ENCODE measurements around the gene MEAK7. TPM values are rescaled to one million over a fixed set of nuclear protein-coding genes. Genes with fewer than 3 reads are reported as not detected.

Gene MEAK7
- polyA plus RNA-seq, 6 donors from 2014 or later: 2.1 to 4.7 (median 3.1) TPM

- no peak overlapping the region for H3K4me3 Mint-ChIP-seq
- no peaks in the 10 kb centered on the region for H3K9me3 Mint-ChIP-seq
- H3K27me3 Mint-ChIP-seq: peaks cover 11 to 20% (median 18%) of the 10 kb centered on the region in 3 donors
- H3K36me3 Mint-ChIP-seq: peaks cover 0 to 7% of the 10 kb centered on the region in 2 donors
- no peak for ATAC-seq (ENCODE audit: low read depth in 2 of 2)
- peak overlapping the region in 1 of 6 donors; percentile 2 for H3K27ac Mint-ChIP-seq
- DNase-seq: no peak
- peaks cover 7 to 10% (median 8%) of the 10 kb centered on the region in 3 donors for H3K4me1 Mint-ChIP-seq
These were observed 37.7 kb upstream of the MEAK7 start for GRCh38 chr16:84541999-84542817.

- no peak for DNase-seq
- H3K9me3 Mint-ChIP-seq: peaks cover 0 to 3% (median 0%) of the 10 kb centered on the region in 7 donors
- peak overlapping the region in 2 of 6 donors; percentile 49 to 60 for H3K27ac Mint-ChIP-seq
- peaks cover 6 to 16% (median 14%) of the 10 kb centered on the region in 3 donors for H3K27me3 Mint-ChIP-seq
- H3K4me3 Mint-ChIP-seq: no peak overlapping the region
- H3K4me1 Mint-ChIP-seq: peaks cover 11 to 21% (median 20%) of the 10 kb centered on the region in 3 donors
- H3K36me3 Mint-ChIP-seq: peaks cover 0 to 7% of the 10 kb centered on the region in 2 donors
- no peak for ATAC-seq (ENCODE audit: low read depth in 2 of 2)
These were observed 35.7 kb upstream of the MEAK7 start for GRCh38 chr16:84540194-84540593.

GRCh38 chr16:84538222-84538840 lies 33.9 kb upstream of the MEAK7 start:
- DNase-seq (no peak), ATAC-seq (ENCODE audit: low read depth in 2 of 2) (no peak)
- peaks cover 0 to 3% (median 0%) of the 10 kb centered on the region in 7 donors for H3K9me3 Mint-ChIP-seq
- H3K4me1 Mint-ChIP-seq: peaks cover 5 to 13% (median 11%) of the 10 kb centered on the region in 3 donors
- H3K4me3 Mint-ChIP-seq: peak overlapping the region in 1 of 8 donors; percentile 35
- peaks cover 0 to 12% (median 9%) of the 10 kb centered on the region in 3 donors for H3K27me3 Mint-ChIP-seq
- H3K27ac Mint-ChIP-seq: no peak overlapping the region
- peaks cover 0 to 7% of the 10 kb centered on the region in 2 donors for H3K36me3 Mint-ChIP-seq

- Mint-ChIP-seq H3K4me3 (no peak overlapping the region), H3K27me3 (peaks cover under 1 to 18% (median 10%) of the 10 kb centered on the region in 3 donors), H3K4me1 (peaks cover 5 to 16% (median 13%) of the 10 kb centered on the region in 3 donors), H3K36me3 (peaks cover 0 to 7% of the 10 kb centered on the region in 2 donors), H3K9me3 (peaks cover 0 to 3% (median 0%) of the 10 kb centered on the region in 7 donors), H3K27ac (no peak overlapping the region)
- ATAC-seq (ENCODE audit: low read depth in 2 of 2) (no peak), DNase-seq (no peak)
These were observed 33.2 kb upstream of the MEAK7 start for GRCh38 chr16:84537491-84538151.

- H3K4me3 Mint-ChIP-seq: no peak overlapping the region
- ATAC-seq (ENCODE audit: low read depth in 2 of 2) (peak in 1 of 2 donors; percentile 53), DNase-seq (no peak)
- H3K4me1 Mint-ChIP-seq: peaks cover 12 to 22% (median 22%) of the 10 kb centered on the region in 3 donors
- peaks cover 0 to 3% (median 0%) of the 10 kb centered on the region in 7 donors for H3K9me3 Mint-ChIP-seq
- H3K36me3 Mint-ChIP-seq: peaks cover 0 to 7% of the 10 kb centered on the region in 2 donors
- no peak overlapping the region for H3K27ac Mint-ChIP-seq
- H3K27me3 Mint-ChIP-seq: peaks cover 6 to 29% (median 18%) of the 10 kb centered on the region in 3 donors
These were observed 31.4 kb upstream of the MEAK7 start for GRCh38 chr16:84535851-84536250.

- ATAC-seq (ENCODE audit: low read depth in 2 of 2) (no peak), DNase-seq (no peak)
- H3K27ac Mint-ChIP-seq: no peak overlapping the region
- H3K27me3 Mint-ChIP-seq: peaks cover 6 to 32% (median 18%) of the 10 kb centered on the region in 3 donors
- peaks cover 0 to 5% (median 0%) of the 10 kb centered on the region in 7 donors for H3K9me3 Mint-ChIP-seq
- H3K4me1 Mint-ChIP-seq: peaks cover 12 to 22% (median 22%) of the 10 kb centered on the region in 3 donors
- H3K4me3 Mint-ChIP-seq: no peak overlapping the region
- peaks cover 0 to 11% of the 10 kb centered on the region in 2 donors for H3K36me3 Mint-ChIP-seq
These were observed 30.9 kb upstream of the MEAK7 start for GRCh38 chr16:84535408-84535807.

GRCh38 chr16:84534815-84535214 lies 30.4 kb upstream of the MEAK7 start:
- Mint-ChIP-seq H3K9me3 (peaks cover 0 to 9% (median 3%) of the 10 kb centered on the region in 7 donors), H3K4me1 (peaks cover 12 to 22% (median 22%) of the 10 kb centered on the region in 3 donors), H3K4me3 (no peak overlapping the region), H3K36me3 (peaks cover 0 to 12% of the 10 kb centered on the region in 2 donors), H3K27me3 (peaks cover 12 to 35% (median 18%) of the 10 kb centered on the region in 3 donors), H3K27ac (no peak overlapping the region)
- no peak for ATAC-seq (ENCODE audit: low read depth in 2 of 2)
- no peak for DNase-seq

GRCh38 chr16:84532855-84533486 lies 28.5 kb upstream of the MEAK7 start:
- Mint-ChIP-seq H3K27ac (no peak overlapping the region), H3K4me1 (peaks cover 12 to 22% (median 22%) of the 10 kb centered on the region in 3 donors), H3K36me3 (peaks cover 0 to 18% of the 10 kb centered on the region in 2 donors), H3K27me3 (peaks cover 12 to 35% (median 18%) of the 10 kb centered on the region in 3 donors), H3K4me3 (no peak overlapping the region), H3K9me3 (peaks cover 5 to 15% (median 11%) of the 10 kb centered on the region in 7 donors)
- ATAC-seq (ENCODE audit: low read depth in 2 of 2) (no peak), DNase-seq (no peak)

GRCh38 chr16:84532291-84532724 lies 27.8 kb upstream of the MEAK7 start:
- no peak for ATAC-seq (ENCODE audit: low read depth in 2 of 2)

GRCh38 chr16:84531671-84532111 lies 27.2 kb upstream of the MEAK7 start:
- Mint-ChIP-seq H3K36me3 (peaks cover 0 to 18% of the 10 kb centered on the region in 2 donors), H3K9me3 (peaks cover 5 to 15% (median 11%) of the 10 kb centered on the region in 7 donors), H3K4me1 (peaks cover 12 to 29% (median 24%) of the 10 kb centered on the region in 3 donors), H3K27me3 (peaks cover 15 to 42% (median 28%) of the 10 kb centered on the region in 3 donors), H3K4me3 (peak overlapping the region in 1 of 8 donors; percentile 25), H3K27ac (peak overlapping the region in 1 of 6 donors; percentile 73)
- DNase-seq (no peak), ATAC-seq (ENCODE audit: low read depth in 2 of 2) (no peak)

More at GRCh38 chr16:84532291-84532724, 27.8 kb upstream of the MEAK7 start:
- peaks cover 5 to 15% (median 11%) of the 10 kb centered on the region in 7 donors for H3K9me3 Mint-ChIP-seq
- no peak overlapping the region for H3K4me3 Mint-ChIP-seq
- no peak for DNase-seq
- H3K27me3 Mint-ChIP-seq: peaks cover 12 to 35% (median 22%) of the 10 kb centered on the region in 3 donors
- peaks cover 0 to 18% of the 10 kb centered on the region in 2 donors for H3K36me3 Mint-ChIP-seq
- peaks cover 12 to 24% (median 23%) of the 10 kb centered on the region in 3 donors for H3K4me1 Mint-ChIP-seq
- no peak overlapping the region for H3K27ac Mint-ChIP-seq

- peaks cover 15 to 44% (median 31%) of the 10 kb centered on the region in 3 donors for H3K27me3 Mint-ChIP-seq
- DNase-seq (no peak), ATAC-seq (ENCODE audit: low read depth in 2 of 2) (no peak)
- peaks cover 5 to 13% (median 11%) of the 10 kb centered on the region in 7 donors for H3K9me3 Mint-ChIP-seq
- peaks cover 0 to 18% of the 10 kb centered on the region in 2 donors for H3K36me3 Mint-ChIP-seq
- H3K4me3 Mint-ChIP-seq: no peak overlapping the region
- H3K4me1 Mint-ChIP-seq: peaks cover 7 to 23% (median 16%) of the 10 kb centered on the region in 3 donors
- H3K27ac Mint-ChIP-seq: peak overlapping the region in 1 of 6 donors; percentile 8
These were observed 26.1 kb upstream of the MEAK7 start for GRCh38 chr16:84530590-84530989.

- ATAC-seq (ENCODE audit: low read depth in 2 of 2): no peak
- Mint-ChIP-seq H3K27ac (no peak overlapping the region), H3K4me3 (no peak overlapping the region), H3K9me3 (peaks cover 5 to 13% (median 11%) of the 10 kb centered on the region in 7 donors), H3K4me1 (peaks cover 7 to 18% (median 13%) of the 10 kb centered on the region in 3 donors), H3K36me3 (peaks cover 0 to 18% of the 10 kb centered on the region in 2 donors), H3K27me3 (peaks cover 15 to 35% (median 22%) of the 10 kb centered on the region in 3 donors)
- no peak for DNase-seq
These were observed 25.1 kb upstream of the MEAK7 start for GRCh38 chr16:84529607-84530006.

Measured in naive B cell (primary cell).